Daoy (cell line): ENCODE measurements around the gene LGALS16. TPM values are rescaled to one million over a fixed set of nuclear protein-coding genes. Genes with fewer than 3 reads are reported as not detected.
"Not testable (repeated sequence)": the region's sequence is repeated elsewhere in the genome, so short reads cannot be mapped to it uniquely, and the experiment has no call there.

Experiments used
- DNase-seq: peaks from one replicate; pipeline ENCODE4 v3.0.0-alpha.2; 2015; ENCODE audit warnings: low read depth
- total RNA-seq: library from RNA; depleted of rRNA; stranded (reverse); fragments of >200 nt; shearing (Covaris generic); gene quantifications from 2 replicates; pipeline ENCODE4 v1.2.3, GENCODE V29; 2014

Gene LGALS16
- total RNA-seq, 1 experiment from 2014 or later: not detected

GRCh38 chr19:39677961-39678889 lies 22.5 kb downstream of the LGALS16 start:
- DNase-seq: peak; percentile 90

GRCh38 chr19:39679056-39679790 lies 23.5 kb downstream of the LGALS16 start:
- peak; percentile 29 for DNase-seq

GRCh38 chr19:39679791-39680168 lies 24.1 kb downstream of the LGALS16 start:
- no peak for DNase-seq

GRCh38 chr19:39680593-39680992 lies 24.9 kb downstream of the LGALS16 start:
- no peak for DNase-seq

GRCh38 chr19:39681416-39681815 lies 25.7 kb downstream of the LGALS16 start:
- DNase-seq: no peak

GRCh38 chr19:39684267-39684666 lies 28.6 kb downstream of the LGALS16 start:
- no peak for DNase-seq

- DNase-seq: no peak
Observed at GRCh38 chr19:39686739-39687138, 31.0 kb downstream of the LGALS16 start.

GRCh38 chr19:39688637-39689036 lies 32.9 kb downstream of the LGALS16 start:
- DNase-seq: not testable (repeated sequence)

GRCh38 chr19:39692166-39692565 lies 36.5 kb downstream of the LGALS16 start:
- peak; percentile 47 for DNase-seq

- DNase-seq: no peak
Observed at GRCh38 chr19:39692822-39693221, 37.1 kb downstream of the LGALS16 start.

- DNase-seq: no peak
Observed at GRCh38 chr19:39695759-39696158, 40.0 kb downstream of the LGALS16 start.

- DNase-seq: peak; percentile 46
Observed at GRCh38 chr19:39696387-39696786, 40.7 kb downstream of the LGALS16 start.

GRCh38 chr19:39698535-39698934 lies 42.8 kb downstream of the LGALS16 start:
- no peak for DNase-seq

- no peak for DNase-seq
Observed at GRCh38 chr19:39701291-39701690, 45.6 kb downstream of the LGALS16 start.

- DNase-seq: no peak
Observed at GRCh38 chr19:39704181-39705044, 48.7 kb downstream of the LGALS16 start, which contains the start of gene LGALS14. Gene LGALS14, plus strand, starts transcription at chr19:39704481. Its CDS starts 48 bp downstream, at chr19:39704529.

- no peak for DNase-seq
Observed at GRCh38 chr19:39705578-39706188, 50.0 kb downstream of the LGALS16 start.

GRCh38 chr19:39708594-39708993 lies 52.9 kb downstream of the LGALS16 start:
- no peak for DNase-seq

GRCh38 chr19:39709026-39709872 lies 53.5 kb downstream of the LGALS16 start:
- DNase-seq: no peak
